H1 (cell line): ENCODE results near the gene EPHA3. TPM values are rescaled to one million over a fixed set of nuclear protein-coding genes. Genes with fewer than 3 reads are reported as not detected.

ENCODE experiments used
- BRCA1 ChIP-seq: IDR thresholded peaks from 2 replicates; pipeline ENCODE4 v1.6.1; 2012; ENCODE audit warnings: low read depth, low read length, improper control_type of control experiment
- CHD7 ChIP-seq: fragments of 300-600 bp; sonication (generic); IDR thresholded peaks from 2 replicates; pipeline ENCODE4 v1.7.1; 2012; ENCODE audit warnings: low read length, moderate library complexity, mild to moderate bottlenecking, inconsistent platforms; ENCODE audit not compliant: insufficient replicate concordance
- CTCF ChIP-seq, 3 experiments: IDR thresholded peaks; 1 replicate in 2 of 3; 2 replicates in 1 of 3; pipeline versions ENCODE4 v1.5.1 to v1.6.1; 2011; ENCODE audit warnings: low read length in 3 of 3, mild to moderate bottlenecking in 3 of 3, inconsistent platforms in 2 of 3, low read depth in 1 of 3, moderate library complexity in 1 of 3; ENCODE audit not compliant: insufficient read depth in 1 of 3; ENCODE audit errors: control extremely low read depth in 1 of 3
- polyA plus RNA-seq, 7 experiments: library from polyadenylated mRNA; depleted of rRNA in 3 of 7; stranded (reverse) in 5 of 7; unstranded in 2 of 7; fragments of >200 nt in 5 of 7; fragments of 200-250 nt in 2 of 7; gene quantifications; 1 replicate in 5 of 7; 2 replicates in 1 of 7; 4 replicates in 1 of 7; pipeline versions ENCODE4 v1.2.1 to v1.2.3, GENCODE V29; 2011 to 2013; ENCODE audit warnings: missing spikeins in 2 of 7, mixed read lengths in 2 of 7
- total RNA-seq: library from RNA; stranded (reverse); fragmentation: NEBNext Ultra II Directional; extraction: Animal tissue kit (Norgen Biotek cat#: 25700); gene quantifications from 2 replicates; pipeline ENCODE4 v1.2.1, GENCODE V29; 2021

The EPHA3 gene
- total and polyA plus RNA-seq, 2 of the 8 experiments (the other 6 are each of a cell fraction or from before 2014, with no cell fraction given) = 0.09 to 0.22 TPM

GRCh38 chr3:89405593-89405992, 298.2 kb downstream of the EPHA3 start (continued):
- no peak for TF ChIP-seq CTCF (IDR thresholded peaks at IDR 0.05; ENCODE audit: control extremely low read depth in 1 of 3, insufficient read depth in 1 of 3, low read depth in 1 of 3, low read length in 3 of 3)
- TF ChIP-seq BRCA1 = no peak
- no peak for TF ChIP-seq CHD7
